Fibroblast of mammary gland (primary cell): ENCODE data around the gene REXO2.

Experiments
- DNase-seq: peaks from one replicate; pipeline ENCODE4 v3.0.0-alpha.2; 2010; ENCODE audit warnings: low read depth
- H3K4me3 ChIP-seq: 2 replicates; pipeline ENCODE4 v1.5.1; 2011; ENCODE audit warnings: low read depth, mild to moderate bottlenecking, low read length, moderate library complexity; ENCODE audit not compliant: control insufficient read depth
- TF ChIP-seq, protein P1 (sequence below): conservative IDR thresholded peaks from 2 replicates; pipeline ENCODE4 v1.5.1; 2011; ENCODE audit warnings: low read depth, low read length, inconsistent platforms; ENCODE audit not compliant: control insufficient read depth, insufficient read depth

The REXO2 gene

DNA sequence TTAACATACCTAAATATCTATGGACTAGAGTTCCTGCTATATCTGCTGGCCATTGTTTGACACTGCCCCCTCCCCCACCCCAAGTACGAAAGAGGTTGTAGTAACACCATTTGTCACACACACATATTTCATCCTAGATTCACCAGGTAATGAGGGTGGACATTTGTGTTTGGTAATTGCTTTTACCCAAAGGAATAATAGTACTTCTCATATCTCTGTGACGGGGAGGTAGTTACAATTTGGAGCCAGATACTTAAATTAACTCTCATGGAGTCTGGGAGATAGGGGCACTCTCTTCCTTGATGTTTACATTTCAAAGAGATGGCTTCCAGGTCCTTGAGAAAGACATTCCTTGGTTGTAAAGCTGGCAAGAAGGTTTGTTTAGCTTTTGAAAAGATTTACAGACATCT lies 38.7 kb downstream of the REXO2 start:
- no peak for DNase-seq
- TF ChIP-seq, protein P1, sequence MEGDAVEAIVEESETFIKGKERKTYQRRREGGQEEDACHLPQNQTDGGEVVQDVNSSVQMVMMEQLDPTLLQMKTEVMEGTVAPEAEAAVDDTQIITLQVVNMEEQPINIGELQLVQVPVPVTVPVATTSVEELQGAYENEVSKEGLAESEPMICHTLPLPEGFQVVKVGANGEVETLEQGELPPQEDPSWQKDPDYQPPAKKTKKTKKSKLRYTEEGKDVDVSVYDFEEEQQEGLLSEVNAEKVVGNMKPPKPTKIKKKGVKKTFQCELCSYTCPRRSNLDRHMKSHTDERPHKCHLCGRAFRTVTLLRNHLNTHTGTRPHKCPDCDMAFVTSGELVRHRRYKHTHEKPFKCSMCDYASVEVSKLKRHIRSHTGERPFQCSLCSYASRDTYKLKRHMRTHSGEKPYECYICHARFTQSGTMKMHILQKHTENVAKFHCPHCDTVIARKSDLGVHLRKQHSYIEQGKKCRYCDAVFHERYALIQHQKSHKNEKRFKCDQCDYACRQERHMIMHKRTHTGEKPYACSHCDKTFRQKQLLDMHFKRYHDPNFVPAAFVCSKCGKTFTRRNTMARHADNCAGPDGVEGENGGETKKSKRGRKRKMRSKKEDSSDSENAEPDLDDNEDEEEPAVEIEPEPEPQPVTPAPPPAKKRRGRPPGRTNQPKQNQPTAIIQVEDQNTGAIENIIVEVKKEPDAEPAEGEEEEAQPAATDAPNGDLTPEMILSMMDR: no peak
- no peak overlapping the region for H3K4me3 ChIP-seq

DNA sequence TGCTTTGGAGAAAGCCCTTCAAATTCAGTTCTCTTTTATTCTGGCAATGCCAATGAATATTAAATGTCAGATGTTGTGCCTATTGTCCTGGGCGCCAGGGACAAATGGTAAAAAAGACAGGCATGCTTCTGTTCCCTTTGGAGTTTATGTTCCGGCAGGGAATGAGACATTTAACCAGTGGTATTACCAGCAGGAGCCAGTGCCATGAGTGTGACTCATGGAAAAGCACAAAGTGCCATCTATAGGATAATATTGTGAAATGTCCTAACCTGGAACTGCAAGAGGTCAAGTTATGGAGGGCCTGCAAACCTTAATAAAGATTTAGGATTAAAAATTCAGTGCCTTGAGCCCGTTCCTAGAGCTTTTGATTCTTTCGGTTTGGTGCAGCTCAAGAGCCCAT lies 39.5 kb downstream of the REXO2 start:
- H3K4me3 ChIP-seq: no peak overlapping the region
- TF ChIP-seq, protein P1: no peak
- DNase-seq: peak; percentile 53

DNA sequence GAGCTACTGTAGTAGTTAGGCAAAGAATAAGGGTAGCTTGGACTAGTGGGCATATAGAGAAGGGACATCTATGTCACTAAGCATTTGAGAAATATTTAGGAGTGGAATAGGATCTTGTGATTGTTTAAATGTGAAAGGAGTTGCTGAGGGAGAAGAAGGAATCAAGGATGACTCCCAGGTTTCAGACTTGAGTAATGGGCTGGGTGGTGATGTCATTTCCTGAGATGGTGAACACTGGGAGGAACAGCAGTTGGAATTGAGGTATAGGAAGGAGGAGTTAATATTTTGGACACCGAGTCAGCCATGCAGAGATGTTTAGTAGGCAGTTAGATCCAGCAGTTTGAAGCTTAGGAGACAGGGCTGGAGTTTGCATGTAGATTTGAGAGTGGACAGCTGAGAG lies 40.1 kb downstream of the REXO2 start:
- peak; percentile 37 for DNase-seq
- TF ChIP-seq, protein P1: no peak

DNA sequence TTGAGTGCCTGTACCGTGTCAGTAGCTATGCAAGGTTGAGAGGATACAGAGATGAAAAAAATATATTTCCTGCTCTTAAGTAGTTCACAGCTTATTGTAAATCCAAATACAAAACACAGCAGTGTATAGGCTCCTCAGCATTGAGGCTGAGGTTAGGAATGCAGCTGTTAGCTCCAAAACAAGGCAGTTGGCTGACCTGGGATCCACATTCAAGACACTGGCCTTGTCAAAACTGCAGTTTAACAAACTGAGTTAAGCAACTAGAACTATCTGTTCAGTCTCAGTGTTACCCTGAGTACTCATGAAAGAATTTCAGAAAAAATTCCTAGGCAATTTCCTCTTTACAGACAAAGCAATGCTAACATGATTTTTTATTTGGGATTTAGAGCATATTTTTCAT lies 42.8 kb downstream of the REXO2 start:
- no peak for DNase-seq
- TF ChIP-seq, protein P1: no peak
- no peak overlapping the region for H3K4me3 ChIP-seq

More for the DNA sequence above, 40.1 kb downstream of the REXO2 start:
- no peak overlapping the region for H3K4me3 ChIP-seq

DNA sequence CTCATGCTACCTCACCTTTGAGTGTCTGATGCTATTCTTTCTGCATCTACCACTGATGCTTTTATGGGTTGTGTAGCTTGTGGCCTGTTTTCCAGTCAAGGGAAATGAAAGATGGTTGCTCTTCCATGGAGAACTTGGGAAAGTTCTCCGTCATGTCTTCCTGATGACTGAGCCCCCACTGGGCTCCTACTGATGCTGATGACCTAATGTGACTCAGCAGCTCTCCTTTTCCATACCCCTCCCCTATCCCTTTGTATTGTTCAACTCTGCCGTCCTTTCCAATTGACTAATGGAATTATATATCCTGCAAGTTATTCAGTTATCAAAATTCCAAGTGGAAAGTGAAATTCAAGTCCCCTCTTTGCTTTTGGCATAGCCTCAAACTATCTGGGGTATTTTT lies 44.7 kb downstream of the REXO2 start:
- no peak overlapping the region for H3K4me3 ChIP-seq
- no peak for DNase-seq

DNA sequence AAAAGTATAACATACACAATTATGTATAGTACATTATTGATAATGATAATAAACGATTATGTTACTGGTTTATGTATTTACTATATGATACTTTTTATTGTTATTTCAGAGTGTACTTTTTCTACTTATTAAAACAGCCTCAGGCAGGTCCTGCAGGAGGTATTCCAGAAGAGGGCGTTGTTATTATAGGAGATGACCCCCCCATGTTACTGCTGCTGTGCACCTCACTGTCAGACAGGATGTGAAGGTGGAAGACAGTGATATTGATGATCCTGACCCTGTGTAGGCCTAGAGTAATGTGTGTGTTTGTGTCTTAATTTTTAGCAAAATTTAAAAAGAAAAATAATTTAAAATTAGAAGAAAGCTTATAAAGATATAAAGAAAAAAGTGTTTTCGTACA lies 57.6 kb downstream of the REXO2 start:
- TF ChIP-seq, protein P1: no peak
- DNase-seq: no peak
- no peak overlapping the region for H3K4me3 ChIP-seq

More for the DNA sequence above, 44.7 kb downstream of the REXO2 start:
- TF ChIP-seq, protein P1: no peak

DNA sequence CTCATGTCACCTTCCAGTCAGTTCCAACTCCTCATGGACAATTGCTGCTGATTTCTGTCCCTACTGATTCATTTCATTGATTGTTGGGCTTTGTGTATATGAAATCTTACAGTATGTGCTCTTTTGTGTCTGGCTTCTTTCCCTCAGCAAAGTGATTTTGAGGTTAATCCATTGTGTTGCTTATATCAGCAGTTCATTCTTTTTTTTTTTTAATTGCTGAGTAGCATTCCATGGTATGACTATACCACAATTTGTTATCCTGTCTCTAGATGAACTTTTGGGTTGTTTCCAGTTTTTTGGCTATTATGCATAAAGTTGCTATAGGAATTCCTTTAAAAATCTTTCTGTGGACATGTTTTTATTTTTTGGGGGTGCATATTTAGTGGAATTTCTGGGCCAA lies 60.5 kb downstream of the REXO2 start:
- no peak overlapping the region for H3K4me3 ChIP-seq
- DNase-seq: peak; percentile 7
- TF ChIP-seq, protein P1: no peak
